Left ventricle myocardium inferior (tissue), 1 donor: Measurements from ENCODE around the gene ADCYAP1R1. TPM values are rescaled to one million over a fixed set of nuclear protein-coding genes. Genes with fewer than 3 reads are reported as not detected.

Experiments used
- DNase-seq: peaks from one replicate; pipeline ENCODE4 v3.0.0-alpha.2; 2020
- H3K27ac ChIP-seq: fragments of 200-600 bp; replicated peaks from 2 replicates; pipeline ENCODE4 v1.8.0; 2021
- H3K27me3 ChIP-seq: fragments of 200-600 bp; 2 replicates; pipeline ENCODE4 v1.8.0; 2021; ENCODE audit warnings: low read depth
- H3K36me3 ChIP-seq: fragments of 200-600 bp; 2 replicates; pipeline ENCODE4 v1.8.0; 2021
- H3K4me1 ChIP-seq: fragments of 200-600 bp; 2 replicates; pipeline ENCODE4 v1.8.0; 2021
- H3K4me3 ChIP-seq: fragments of 200-600 bp; 2 replicates; pipeline ENCODE4 v1.8.0; 2021; ENCODE audit warnings: mild to moderate bottlenecking, moderate library complexity
- H3K9me3 ChIP-seq: fragments of 200-600 bp; replicated peaks from 2 replicates; pipeline ENCODE4 v1.8.0; 2021
- intact Hi-C: fragments of 100-400 bp; cut with micrococcal nuclease; formaldehyde crosslinking; loops from one replicate; pipeline ENCODE4 v1.11.0; 2022
- total RNA-seq: library from RNA; stranded (reverse); fragmentation: NEBNext Ultra II Directional; extraction: Animal tissue kit (Norgen Biotek cat#: 25700); gene quantifications from one replicate; pipeline ENCODE4 v1.2.1, GENCODE V29; 2021
- TF ChIP-seq, protein P1 (sequence below): fragments of 200-600 bp; IDR thresholded peaks from 2 replicates; pipeline ENCODE4 v1.8.0; 2021; ENCODE audit warnings: antibody characterized with exemption, mild to moderate bottlenecking, borderline replicate concordance
- donor health status: DM: no; HTN: yes; CAD: no; lungs with severe emphysema.

Gene ADCYAP1R1
- total RNA-seq, 1 donor from 2014 or later: 2.5 TPM

DNA sequence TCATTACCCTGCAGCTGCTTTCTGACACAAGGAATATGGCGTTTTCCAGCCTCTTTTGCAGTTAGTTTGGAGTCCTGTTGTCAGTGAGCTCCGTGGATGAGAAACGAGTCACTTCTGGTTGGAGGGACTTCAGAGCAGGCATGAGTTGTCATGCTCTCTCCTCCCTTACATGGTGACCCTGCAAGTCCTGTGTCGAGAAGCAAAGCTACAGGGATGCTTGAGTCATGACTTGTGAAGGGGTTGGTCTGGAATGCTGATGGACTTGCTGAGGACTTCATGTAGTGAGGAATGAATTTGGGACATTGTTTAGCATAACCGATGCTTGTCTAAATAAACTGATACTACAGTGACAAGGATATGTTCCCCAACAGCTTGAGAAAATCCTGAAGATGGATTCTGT, 108.8 kb downstream of the ADCYAP1R1 start:
- Histone ChIP-seq H3K27me3 (peaks cover 50% of the 10 kb centered on the region), H3K27ac (no peak overlapping the region)

More for the DNA sequence above, 108.8 kb downstream of the ADCYAP1R1 start:
- no peaks in the 10 kb centered on the region for H3K4me1 ChIP-seq
- no peaks in the 10 kb centered on the region for H3K36me3 ChIP-seq
- intact Hi-C loops: no loop called here
- DNase-seq: no peak
- H3K4me3 ChIP-seq: no peak overlapping the region
- TF ChIP-seq, protein P1, sequence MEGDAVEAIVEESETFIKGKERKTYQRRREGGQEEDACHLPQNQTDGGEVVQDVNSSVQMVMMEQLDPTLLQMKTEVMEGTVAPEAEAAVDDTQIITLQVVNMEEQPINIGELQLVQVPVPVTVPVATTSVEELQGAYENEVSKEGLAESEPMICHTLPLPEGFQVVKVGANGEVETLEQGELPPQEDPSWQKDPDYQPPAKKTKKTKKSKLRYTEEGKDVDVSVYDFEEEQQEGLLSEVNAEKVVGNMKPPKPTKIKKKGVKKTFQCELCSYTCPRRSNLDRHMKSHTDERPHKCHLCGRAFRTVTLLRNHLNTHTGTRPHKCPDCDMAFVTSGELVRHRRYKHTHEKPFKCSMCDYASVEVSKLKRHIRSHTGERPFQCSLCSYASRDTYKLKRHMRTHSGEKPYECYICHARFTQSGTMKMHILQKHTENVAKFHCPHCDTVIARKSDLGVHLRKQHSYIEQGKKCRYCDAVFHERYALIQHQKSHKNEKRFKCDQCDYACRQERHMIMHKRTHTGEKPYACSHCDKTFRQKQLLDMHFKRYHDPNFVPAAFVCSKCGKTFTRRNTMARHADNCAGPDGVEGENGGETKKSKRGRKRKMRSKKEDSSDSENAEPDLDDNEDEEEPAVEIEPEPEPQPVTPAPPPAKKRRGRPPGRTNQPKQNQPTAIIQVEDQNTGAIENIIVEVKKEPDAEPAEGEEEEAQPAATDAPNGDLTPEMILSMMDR: no peak
- peaks cover 6% of the 10 kb centered on the region for H3K9me3 ChIP-seq

Other genes with a start within 250 kb of the ADCYAP1R1 start
- gene AQP1, start 140.5 kb upstream of the ADCYAP1R1 start, total RNA-seq: 253 TPM
- gene GHRHR, start 88.4 kb upstream of the ADCYAP1R1 start, total RNA-seq: not detected